ENCODE results near the gene NFAM1. TPM values are rescaled to one million over a fixed set of nuclear protein-coding genes. Genes with fewer than 3 reads are reported as not detected.

Gene NFAM1
- total and polyA plus RNA-seq, 2 of the 4 experiments (the other 2 are of a cell fraction), result not detected

DNA sequence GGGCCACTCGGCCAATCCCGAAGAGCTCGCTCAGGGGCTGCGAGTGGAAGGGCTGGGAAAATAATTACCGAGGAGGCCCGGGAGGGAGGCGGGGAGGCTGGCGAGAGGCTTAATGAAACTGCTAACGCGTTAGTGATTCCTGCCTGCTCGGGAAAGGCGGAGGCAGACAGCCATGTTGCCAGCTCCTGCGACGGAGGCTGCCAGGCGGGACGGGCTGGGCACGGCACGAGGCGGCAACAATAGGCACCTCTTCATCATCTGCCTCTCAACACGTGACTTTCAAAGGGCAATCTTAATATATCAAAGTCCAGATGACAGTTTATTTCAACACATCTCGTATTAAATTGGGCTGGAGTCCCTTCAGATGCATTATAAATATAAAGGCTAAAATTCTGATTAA is 93.7 kb downstream of the NFAM1 start:
- Histone ChIP-seq H2BK20ac (ENCODE audit: low read depth, low read length) (no peak overlapping the region), H2BK15ac (ENCODE audit: low read depth, low read length) (no peak overlapping the region), H3K27ac (ENCODE audit: insufficient read depth, low read length) (no peak overlapping the region), H3K9me3 (ENCODE audit: control insufficient read depth, insufficient read depth, low read length) (no peaks in the 10 kb centered on the region), H3K9ac (ENCODE audit: low read depth, low read length) (no peak overlapping the region), H3K36me3 (ENCODE audit: control insufficient read depth, insufficient read depth, low read length) (no peaks in the 10 kb centered on the region), H4K20me1 (ENCODE audit: insufficient read depth, low read length) (0 out of 2 replicates have a peak, but pooled peaks cover 8% of the 10 kb centered on the region), H2AK9ac (replicated peaks; ENCODE audit: low read depth, low read length, poor library complexity) (no peak overlapping the region), H4K8ac (ENCODE audit: low read depth in 2 of 2, low read length in 2 of 2) (no peak overlapping the region), H2BK5ac (ENCODE audit: low read depth, low read length, poor library complexity, severe bottlenecking) (no peak overlapping the region), H3K4me1 (ENCODE audit: control insufficient read depth, insufficient read depth, low read length) (no peaks in the 10 kb centered on the region; the same call in 1 of the 2 replicates), H3K4me3 (ENCODE audit: insufficient read depth, low read depth, low read length) (no peak overlapping the region), H4K5ac (ENCODE audit: low read depth, low read length) (no peak overlapping the region), H3K14ac (replicated peaks; ENCODE audit: low read depth, low read length) (no peak overlapping the region), H2AK5ac (ENCODE audit: low read depth, low read length) (no peak overlapping the region), H3K18ac (ENCODE audit: low read depth, low read length) (no peak overlapping the region), H3K4me2 (ENCODE audit: low read depth, low read length) (no peak overlapping the region), H3K56ac (ENCODE audit: extremely low read depth, insufficient read depth, low read length) (no peak overlapping the region), H3K9me1 (ENCODE audit: insufficient read depth, low read length) (no peaks in the 10 kb centered on the region), H3K4ac (ENCODE audit: low read depth, low read length) (no peak overlapping the region), H3K79me1 (ENCODE audit: low read depth in 1 of 2, low read length in 2 of 2) (no peaks in the 10 kb centered on the region), H3K23ac (ENCODE audit: low read depth, low read length) (no peak overlapping the region), H2BK120ac (ENCODE audit: low read depth, low read length) (no peak overlapping the region), H3K27me3 (ENCODE audit: control insufficient read depth, insufficient read depth, low read length) (peaks cover 19% of the 10 kb centered on the region; the same call in 1 of the 2 replicates), H4K91ac (ENCODE audit: insufficient read depth, low read depth, low read length) (no peak overlapping the region), H2AFZ (replicated peaks; ENCODE audit: low read length, poor library complexity) (no peak overlapping the region)
- ChIA-PET POLR2A (ENCODE audit: unreplicated experiment) (no interaction called here), CTCF (no interaction called here)
- TF ChIP-seq USF2 (IDR thresholded peaks at IDR 0.05; ENCODE audit: low read depth, low read length) (no peak), MAZ (IDR thresholded peaks at IDR 0.05; ENCODE audit: borderline replicate concordance, low read depth, low read length) (no peak), RCOR1 (IDR thresholded peaks at IDR 0.05; ENCODE audit: insufficient replicate concordance, low read length) (no peak)
- no TSS peak for BruUV-seq (replicated peaks)
- intact Hi-C loops (cut with micrococcal nuclease), result no loop called here
- 68% methylated on average over 4 of the region's 21 CpGs; no CpG with 5 or more reads in 1 of the 2 experiments for WGBS, 2 experiments (ENCODE audit: extremely low coverage in 2 of 2, insufficient read length in 1 of 2)
- ATAC-seq (ENCODE audit: low read depth), result no peak
- in situ Hi-C loops (cut with MboI; ENCODE audit: low sequenced_read_pairs), result no loop called here
- DNase-seq, result no peak
- dilution Hi-C loops (cut with HindIII; ENCODE audit: low sequenced_read_pairs, unreplicated experiment), result no loop called here

Measured in IMR-90 (cell line).